Renal cortex interstitium (tissue), 11 donors: ENCODE measurements around the gene FOSL2. TPM values are rescaled to one million over a fixed set of nuclear protein-coding genes. Genes with fewer than 3 reads are reported as not detected.

Experiments used
- DNase-seq, 11 donors: peaks; one replicate each; pipeline ENCODE4 v3.0.0-alpha.2; 2013; ENCODE audit warnings: low read depth in 9 of 11, low spot score in 4 of 11; ENCODE audit errors: extremely low read depth in 1 of 11
- polyA plus RNA-seq, 3 donors: library from polyadenylated mRNA; unstranded; fragments of 120-200 nt; gene quantifications; one replicate each; pipeline ENCODE4 v1.2.1, GENCODE V29; 2013; ENCODE audit not compliant: insufficient read length in 3 of 3

The FOSL2 gene
- polyA plus RNA-seq, 3 donors: 21.2 to 45.5 (median 24.4) TPM

DNA sequence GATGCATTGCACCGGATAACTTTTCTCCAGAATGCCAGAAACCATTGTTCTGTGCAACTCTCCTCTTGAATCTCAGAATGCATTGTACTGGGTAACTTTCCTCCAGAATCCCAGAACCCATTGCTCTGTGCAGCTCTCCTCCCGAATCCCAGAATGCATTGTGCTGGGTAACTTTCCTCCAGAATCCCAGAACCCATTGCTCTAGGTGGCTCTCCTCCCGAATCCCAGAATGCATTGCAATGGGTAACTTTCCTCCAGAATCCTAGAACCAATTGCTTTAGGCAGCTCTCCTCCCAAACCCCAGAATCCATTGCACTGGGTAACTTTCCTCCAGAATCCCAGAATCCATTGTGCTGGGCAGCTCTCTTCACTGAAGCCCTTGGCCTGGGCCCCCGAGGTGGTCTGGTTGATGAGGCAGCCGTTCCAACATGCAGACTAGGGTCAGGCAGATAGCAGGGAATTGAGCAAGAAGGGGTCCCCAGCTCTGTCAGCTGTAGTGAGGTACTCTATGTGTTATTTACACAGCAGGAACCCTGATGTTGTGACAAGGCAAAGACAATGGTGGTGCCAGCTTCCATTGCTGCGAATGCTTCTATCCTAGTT is 9.4 kb downstream of the FOSL2 start:
- no peak for DNase-seq

DNA sequence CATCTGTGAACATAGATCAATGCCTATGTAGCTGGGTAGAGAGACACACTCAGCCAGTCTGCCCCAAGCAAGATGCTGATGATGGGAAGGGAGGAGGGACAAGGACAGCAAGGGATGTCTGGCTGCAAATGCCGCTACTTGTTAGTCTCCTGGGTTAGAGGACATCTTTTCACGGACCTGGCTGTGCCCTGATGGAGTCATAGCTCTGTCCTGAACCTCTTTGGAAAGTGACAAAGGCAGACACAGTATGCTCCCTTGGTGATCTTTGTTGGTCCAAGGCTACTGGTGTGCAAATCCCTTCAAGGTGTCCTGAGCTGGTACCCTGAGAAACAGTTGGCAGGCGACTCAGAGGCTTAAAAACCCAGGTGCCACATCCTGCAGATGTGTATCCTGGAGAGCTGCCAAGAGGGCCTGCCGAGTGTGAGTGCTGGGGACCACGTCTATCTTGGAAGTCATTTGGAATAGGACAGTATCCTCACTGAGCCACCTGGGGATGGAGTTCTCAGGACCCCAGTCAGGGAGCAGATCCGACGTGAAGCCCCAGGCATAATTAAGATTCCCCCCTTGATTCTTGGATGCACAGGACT is 10.8 kb downstream of the FOSL2 start:
- no peak for DNase-seq

DNA sequence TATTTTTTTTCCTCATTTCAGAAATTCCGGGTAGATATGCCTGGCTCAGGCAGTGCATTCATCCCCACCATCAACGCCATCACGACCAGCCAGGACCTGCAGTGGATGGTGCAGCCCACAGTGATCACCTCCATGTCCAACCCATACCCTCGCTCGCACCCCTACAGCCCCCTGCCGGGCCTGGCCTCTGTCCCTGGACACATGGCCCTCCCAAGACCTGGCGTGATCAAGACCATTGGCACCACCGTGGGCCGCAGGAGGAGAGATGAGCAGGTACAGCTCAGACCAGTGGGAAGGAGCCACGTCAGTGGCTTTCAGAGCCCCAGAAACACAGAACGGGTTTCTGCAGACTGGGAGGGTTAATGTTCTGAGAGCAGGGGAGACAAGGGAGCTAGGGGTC is 11.4 kb downstream of the FOSL2 start:
- DNase-seq: no peak

DNA sequence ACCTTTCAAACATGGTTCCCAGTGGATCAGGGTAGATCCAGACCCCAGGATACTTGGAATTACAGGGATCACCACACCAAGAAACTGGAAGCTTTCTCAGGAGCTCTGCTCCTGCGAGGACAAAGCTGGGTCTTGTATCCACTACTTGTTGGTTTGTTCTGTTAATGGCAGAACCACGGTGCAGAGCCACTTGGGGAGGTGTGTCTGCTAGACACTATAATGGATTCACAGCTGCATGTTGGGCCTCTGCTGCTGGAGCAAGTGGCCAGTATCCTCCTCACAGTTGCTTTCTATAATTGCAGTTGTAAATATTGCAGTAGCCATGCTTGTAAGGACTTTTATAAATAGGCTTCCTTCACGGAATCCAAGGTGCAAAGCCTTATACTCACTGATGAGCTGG is 12.9 kb downstream of the FOSL2 start:
- no peak for DNase-seq

DNA sequence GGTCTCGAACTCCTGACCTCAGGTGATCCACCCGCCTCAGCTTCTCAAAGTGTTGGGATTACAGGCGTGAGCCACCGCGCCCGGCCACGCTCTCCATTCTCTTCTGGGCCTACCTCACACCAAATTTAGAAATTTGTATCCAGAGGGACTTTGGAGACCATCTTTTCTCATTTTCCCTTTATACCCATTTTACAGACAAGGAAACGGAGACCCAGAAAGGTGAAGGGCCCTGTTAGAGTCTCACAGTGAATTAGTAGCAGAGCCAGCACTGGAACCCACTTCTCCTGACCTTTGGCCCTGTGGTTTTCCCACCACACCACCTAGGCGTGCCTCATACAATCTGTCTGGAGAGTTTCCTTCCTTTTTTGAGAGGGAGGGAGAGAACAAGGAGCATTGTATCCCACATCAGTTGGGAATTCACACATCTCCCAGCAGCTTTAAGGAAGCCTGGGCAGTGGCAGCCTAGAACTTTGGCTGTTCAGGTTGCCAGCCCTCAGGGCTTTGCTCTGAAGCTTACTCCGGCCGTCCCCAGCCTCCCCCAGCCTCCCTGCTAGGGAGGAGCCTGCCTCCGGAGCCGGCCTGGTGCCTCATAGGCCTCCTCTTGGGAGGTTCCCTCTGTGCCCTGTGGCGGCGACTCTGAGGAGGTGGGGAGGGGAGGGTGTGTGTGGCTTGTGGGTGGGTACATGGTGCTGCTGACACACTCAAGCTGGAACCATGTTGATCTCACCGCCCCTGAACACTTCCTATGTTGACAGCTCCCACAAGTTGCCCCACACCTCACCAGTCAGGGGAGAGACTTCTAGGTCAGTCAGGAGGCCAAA is 13.8 kb downstream of the FOSL2 start:
- DNase-seq: no peak

DNA sequence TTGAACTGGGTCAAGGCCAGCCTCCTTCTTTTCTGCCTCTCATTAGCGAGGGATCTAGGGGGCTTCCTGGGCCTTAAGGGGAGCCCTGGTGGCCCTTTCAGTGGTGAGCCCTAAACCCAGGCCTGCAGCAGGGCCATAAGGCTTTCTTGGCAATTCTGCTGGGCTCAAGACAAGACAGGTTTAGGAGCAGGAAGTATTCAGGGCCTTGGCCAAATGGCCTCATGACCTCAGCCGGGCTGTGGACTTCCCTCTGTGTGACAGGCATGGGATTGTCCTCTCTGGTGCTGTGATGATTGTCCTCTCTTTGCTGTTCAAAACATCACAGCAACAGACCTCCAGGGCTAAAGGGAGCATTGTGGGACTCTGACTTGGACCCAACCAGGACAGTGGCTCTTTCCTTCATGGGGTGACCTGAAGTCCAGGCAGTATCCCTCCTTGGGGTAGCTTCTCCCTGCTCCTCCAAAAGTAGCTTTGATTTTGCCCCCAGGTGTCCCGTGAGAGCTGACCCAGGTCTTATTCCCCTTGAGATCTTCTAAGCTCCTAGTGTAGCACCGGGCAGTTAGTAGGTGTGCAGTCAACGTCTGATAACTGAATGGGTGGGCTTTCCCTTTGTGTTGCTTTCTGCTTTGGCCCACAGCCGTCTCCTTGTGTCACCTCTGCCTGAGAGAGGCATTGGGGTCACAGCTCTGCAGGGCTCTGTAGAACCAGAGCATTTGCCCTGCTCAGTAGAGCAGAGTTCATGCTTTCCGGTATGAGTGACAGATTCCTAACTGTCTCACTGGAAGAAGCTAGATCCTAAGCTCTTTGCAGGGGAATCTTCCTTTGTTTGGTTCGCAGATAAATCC is 14.7 kb downstream of the FOSL2 start:
- DNase-seq: no peak

DNA sequence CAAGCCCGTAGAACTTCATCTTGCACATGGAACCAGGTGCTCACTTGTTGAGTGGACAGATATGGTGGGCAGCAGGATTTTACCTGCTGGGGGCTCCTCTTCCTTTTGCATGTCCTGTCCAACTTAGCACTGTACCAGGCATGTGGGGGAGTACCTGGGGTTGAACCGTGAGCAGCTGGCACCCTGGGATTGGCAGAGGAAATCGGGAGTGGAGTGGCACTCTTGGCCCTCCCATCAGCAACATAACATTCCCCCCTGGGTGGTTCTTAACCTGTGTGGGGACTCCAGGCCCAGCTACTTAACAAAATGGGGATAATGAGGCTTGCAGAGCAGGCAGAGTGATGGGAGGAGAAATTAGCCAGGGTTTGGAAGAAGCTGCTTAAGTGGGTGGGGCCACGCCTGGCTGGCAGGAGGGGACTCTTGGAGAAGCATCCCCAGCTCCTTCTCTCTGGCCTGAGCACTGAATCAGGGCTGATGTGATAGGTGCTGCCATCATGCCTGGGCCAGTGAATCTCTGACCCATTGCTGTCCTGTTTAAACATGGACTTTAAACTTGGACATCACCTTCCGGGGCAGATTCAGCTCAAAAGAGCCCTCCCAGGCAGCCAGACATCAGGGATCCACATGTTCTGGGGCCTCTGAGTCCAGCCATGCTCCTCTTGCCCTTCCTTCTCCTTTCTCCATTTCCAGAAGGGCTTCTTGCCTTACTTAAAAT is 15.5 kb downstream of the FOSL2 start:
- DNase-seq: no peak

DNA sequence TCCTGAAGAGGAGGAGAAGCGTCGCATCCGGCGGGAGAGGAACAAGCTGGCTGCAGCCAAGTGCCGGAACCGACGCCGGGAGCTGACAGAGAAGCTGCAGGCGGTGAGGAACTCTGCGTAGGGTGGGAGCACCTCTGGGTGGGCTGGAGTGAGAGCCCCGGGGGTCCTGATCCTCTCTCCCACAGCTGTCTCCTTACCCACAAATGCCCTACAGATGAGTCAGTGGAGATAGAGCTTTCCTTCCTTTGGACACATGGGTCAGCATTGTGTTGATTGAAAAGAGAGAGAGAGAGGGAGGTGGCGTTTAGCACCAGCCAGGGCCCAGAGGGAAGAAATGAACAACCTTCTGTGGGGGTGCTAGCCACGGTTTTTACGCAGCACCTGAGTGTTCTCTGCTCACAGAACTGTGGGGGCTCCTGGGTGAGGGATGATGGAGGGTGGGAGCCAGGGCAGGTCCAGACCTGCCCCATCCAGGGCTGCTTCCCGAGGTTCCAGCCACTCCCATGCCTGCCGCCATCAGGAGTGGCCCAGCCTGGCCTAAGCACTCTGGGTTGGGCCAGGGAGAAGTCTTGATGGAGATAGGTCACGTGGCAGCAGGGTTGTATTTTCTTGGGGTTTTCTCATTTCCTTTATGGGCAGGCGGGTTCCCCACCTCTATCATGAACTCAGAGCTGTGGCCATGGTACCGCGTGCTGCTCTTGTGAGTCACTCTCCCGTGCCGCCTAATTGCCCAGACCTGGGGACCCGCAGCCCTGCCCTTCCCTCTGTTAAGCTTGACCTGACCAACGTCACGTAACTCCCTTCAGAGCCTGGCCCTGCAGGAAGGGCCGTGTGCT is 16.3 kb downstream of the FOSL2 start:
- DNase-seq: no peak

DNA sequence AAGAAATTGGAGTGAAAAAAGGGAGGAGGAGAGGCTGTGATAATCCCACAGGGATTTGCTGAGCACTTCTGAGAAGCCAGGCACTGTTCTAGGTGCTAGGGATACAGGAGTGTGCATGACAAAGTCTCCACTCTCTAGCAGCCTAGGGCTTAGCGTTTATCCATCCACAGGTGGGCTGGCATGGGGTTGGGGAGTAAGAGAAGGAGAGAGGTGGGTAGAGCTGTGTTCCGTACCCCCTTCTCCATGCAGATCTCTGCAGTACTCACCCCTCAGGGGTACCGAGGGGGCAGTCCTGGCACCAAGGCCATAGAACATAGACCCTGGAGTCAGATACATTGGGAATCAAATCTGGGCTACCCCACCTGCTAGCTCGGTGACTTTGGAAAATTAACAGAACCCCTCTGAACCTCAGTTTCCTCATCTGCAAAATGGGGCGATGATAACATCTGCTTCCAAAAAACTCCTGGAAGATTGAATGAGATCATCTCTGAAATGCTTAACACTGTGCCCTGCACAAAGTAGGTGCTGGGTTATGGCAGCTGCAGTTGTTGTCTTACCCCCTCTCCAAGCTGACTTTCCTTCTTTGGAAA is 18.6 kb downstream of the FOSL2 start:
- no peak for DNase-seq

DNA sequence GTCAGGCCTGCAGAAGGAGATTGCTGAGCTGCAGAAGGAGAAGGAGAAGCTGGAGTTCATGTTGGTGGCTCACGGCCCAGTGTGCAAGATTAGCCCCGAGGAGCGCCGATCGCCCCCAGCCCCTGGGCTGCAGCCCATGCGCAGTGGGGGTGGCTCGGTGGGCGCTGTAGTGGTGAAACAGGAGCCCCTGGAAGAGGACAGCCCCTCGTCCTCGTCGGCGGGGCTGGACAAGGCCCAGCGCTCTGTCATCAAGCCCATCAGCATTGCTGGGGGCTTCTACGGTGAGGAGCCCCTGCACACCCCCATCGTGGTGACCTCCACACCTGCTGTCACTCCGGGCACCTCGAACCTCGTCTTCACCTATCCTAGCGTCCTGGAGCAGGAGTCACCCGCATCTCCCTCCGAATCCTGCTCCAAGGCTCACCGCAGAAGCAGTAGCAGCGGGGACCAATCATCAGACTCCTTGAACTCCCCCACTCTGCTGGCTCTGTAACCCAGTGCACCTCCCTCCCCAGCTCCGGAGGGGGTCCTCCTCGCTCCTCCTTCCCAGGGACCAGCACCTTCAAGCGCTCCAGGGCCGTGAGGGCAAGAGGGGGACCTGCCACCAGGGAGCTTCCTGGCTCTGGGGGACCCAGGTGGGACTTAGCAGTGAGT is 19.4 kb downstream of the FOSL2 start:
- no peak for DNase-seq

DNA sequence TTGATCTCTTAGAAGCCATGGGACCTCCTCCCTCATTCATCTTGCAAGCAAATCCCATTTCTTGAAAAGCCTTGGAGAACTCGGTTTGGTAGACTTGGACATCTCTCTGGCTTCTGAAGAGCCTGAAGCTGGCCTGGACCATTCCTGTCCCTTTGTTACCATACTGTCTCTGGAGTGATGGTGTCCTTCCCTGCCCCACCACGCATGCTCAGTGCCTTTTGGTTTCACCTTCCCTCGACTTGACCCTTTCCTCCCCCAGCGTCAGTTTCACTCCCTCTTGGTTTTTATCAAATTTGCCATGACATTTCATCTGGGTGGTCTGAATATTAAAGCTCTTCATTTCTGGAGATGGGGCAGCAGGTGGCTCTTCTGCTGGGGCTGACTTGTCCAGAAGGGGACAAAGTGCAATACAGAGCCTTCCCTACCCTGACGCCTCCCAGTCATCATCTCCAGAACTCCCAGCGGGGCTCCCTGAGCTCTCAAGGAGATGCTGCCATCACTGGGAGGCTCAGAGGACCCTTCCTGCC is 20.0 kb downstream of the FOSL2 start:
- no peak for DNase-seq

DNA sequence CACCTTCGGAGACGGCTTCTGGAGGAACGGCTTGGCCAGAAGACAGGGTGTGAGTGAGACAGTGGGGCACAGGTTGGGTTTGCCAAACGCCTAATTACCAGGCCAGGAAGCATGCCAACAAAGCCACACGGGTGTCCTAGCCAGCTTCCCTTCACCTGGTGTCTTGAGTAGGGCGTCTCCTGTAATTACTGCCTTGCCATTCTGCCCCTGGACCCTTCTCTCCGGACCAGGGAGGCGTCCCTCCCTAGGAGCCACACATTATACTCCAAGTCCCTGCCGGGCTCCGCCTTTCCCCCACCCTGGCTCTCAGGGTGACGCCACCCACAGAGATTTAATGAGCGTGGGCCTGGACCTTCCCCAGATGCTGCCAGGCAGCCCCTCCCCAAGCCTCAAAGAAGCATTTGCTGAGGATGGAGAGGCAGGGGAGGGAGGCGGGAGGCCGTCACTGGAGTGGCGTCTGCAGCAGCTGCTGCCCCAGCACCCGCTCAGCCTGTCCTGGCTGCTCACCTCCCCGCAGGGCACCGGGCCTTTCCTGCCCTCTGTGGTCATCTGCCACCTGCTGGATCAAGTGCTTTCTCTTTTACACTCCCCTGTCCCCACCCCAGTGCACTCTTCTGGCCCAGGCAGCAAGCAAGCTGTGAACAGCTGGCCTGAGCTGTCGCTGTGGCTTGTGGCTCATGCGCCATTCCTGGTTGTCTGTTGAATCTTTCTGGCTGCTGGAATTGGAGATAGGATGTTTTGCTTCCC is 20.7 kb downstream of the FOSL2 start:
- DNase-seq: no peak

DNA sequence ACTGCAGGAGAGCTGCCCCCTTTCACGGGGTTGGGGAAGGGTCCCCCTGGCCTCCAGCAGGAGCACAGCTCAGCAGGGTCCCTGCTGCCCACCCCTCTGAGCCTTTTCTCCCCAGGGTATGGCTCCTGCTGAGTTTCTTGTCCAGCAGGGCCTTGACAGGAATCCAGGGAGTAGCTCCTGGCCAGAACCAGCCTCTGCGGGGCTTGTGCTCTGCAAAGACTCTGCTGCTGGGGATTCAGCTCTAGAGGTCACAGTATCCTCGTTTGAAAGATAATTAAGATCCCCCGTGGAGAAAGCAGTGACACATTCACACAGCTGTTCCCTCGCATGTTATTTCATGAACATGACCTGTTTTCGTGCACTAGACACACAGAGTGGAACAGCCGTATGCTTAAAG is 21.2 kb downstream of the FOSL2 start:
- DNase-seq: no peak

DNA sequence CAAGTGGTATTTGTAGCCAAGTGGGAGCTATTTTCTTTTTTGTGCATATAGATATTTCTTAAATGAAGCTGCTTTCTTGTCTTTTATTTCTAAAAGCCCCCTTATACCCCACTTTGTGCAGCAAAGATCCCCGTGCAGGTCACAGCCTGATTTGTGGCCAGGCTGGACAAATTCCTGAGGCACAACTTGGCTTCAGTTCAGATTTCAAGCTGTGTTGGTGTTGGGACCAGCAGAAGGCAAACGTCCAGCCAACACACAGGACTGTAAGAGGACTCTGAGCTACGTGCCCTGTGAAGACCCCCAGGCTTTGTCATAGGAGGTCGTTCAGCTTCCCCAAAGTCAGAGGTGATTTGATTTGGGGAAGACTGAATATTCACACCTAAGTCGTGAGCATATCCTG is 21.9 kb downstream of the FOSL2 start:
- no peak for DNase-seq

DNA sequence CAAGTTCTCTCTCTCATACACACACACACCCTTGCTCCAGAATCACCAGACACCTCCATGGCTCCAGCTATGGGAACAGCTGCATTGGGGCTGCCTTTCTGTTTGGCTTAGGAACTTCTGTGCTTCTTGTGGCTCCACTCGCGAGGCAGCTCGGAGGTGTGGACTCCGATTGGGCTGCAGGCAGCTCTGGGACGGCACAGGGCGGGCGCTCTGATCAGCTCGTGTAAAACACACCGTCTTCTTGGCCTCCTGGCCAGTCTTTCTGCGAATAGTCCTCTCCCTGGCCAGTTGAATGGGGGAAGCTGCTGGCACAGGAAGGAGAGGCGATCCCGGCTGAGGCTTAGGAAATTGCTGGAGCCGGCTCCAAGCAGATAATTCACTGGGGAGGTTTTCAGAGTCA is 22.4 kb downstream of the FOSL2 start:
- no peak for DNase-seq

DNA sequence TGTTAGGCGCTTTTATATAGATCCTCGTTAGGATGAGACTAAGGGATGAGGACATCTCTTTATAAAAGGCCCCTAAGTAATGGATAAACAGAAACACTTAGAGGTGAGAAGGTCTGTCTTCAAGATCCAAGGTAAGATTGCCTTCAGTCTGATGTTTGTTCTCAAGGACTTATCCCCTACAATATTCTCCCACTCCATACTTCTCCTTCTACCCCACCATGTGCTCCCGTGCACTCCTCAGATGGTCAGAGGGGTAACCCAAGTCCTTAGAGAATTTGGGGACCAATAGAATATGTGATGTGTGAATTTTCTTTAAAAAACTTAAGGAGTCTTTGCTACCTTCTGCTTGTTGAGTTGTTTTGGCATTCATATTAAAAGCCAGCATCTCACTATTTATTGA is 23.1 kb downstream of the FOSL2 start:
- DNase-seq: no peak
